Measurements from ENCODE around the gene RPP25L.

RPP25L gene

DNA sequence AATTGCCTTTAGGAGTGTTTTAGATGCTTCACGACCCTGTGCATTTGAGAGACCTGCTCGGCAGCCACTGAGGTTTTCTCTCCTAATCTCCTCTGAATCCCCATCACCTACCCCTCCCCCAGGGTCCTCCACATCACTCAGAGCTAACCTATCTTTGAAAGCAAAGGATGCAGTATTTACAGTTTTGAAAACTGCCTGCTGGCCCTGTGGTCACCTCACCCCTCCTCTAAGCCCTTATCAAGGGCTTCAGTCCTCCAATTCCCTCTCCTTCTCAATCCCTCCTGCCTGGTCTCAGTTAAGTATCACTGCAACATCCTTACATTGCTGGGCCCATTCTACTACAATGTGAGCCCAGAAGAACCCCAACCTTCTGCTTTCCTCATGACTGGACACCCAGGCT, 4.6 kb downstream of the RPP25L start:
- Histone ChIP-seq H3K9ac (ENCODE audit: low read length) (no peak overlapping the region), H3K4me1 (ENCODE audit: control insufficient read depth, insufficient read depth, low read length) (peaks cover 17% of the 10 kb centered on the region), H3K27ac (ENCODE audit: low read depth, low read length) (no peak overlapping the region), H3K27me3 (ENCODE audit: control insufficient read depth, insufficient read depth, low read length) (no peaks in the 10 kb centered on the region; the same call in 1 of the 2 replicates), H3K9me3 (ENCODE audit: control insufficient read depth, insufficient read depth, low read depth, low read length) (no peaks in the 10 kb centered on the region), H3K36me3 (ENCODE audit: control insufficient read depth, insufficient read depth, low read length) (no peaks in the 10 kb centered on the region), H3K4me3 (ENCODE audit: low read depth, low read length) (no peak overlapping the region)

GRCh38 chr9:34606905-34607304, 5.0 kb downstream of the RPP25L start:
- no peaks in the 10 kb centered on the region; the same call in 1 of the 2 replicates for H3K27me3 ChIP-seq (ENCODE audit: control insufficient read depth, insufficient read depth, low read length)
- peaks cover 19% of the 10 kb centered on the region for H3K4me1 ChIP-seq (ENCODE audit: control insufficient read depth, insufficient read depth, low read length)
- no peaks in the 10 kb centered on the region for H3K36me3 ChIP-seq (ENCODE audit: control insufficient read depth, insufficient read depth, low read length)
- H3K9me3 ChIP-seq (ENCODE audit: control insufficient read depth, insufficient read depth, low read depth, low read length), result no peaks in the 10 kb centered on the region
- H3K9ac ChIP-seq (ENCODE audit: low read length), result no peak overlapping the region
- no peak overlapping the region for H3K27ac ChIP-seq (ENCODE audit: low read depth, low read length)
- H3K4me3 ChIP-seq (ENCODE audit: low read depth, low read length), result no peak overlapping the region

DNA sequence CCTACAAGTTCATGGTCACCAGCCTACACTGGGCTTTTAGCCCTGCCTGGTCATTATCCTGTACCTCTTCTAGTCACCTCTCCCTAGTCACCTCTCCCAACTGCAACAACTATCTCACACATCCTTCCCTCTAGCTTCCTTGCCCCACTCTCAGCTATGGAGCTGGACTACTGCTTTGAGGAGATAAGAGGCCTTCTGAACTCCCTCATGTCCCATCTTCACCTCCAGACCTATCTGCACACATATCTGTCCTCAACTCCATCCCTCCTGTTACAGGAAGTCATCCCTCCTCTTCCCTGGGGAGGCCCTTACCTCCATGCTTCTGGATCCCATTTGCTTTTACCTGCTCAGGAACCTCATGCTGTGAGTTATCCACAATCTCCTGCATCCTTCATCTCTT, 5.7 kb downstream of the RPP25L start:
- no peak overlapping the region for H3K4me3 ChIP-seq (ENCODE audit: low read depth, low read length)

GRCh38 chr9:34603610-34604231, 8.2 kb downstream of the RPP25L start:
- Histone ChIP-seq H3K9me3 (ENCODE audit: control insufficient read depth, insufficient read depth, low read depth, low read length) (no peaks in the 10 kb centered on the region), H3K27ac (ENCODE audit: low read depth, low read length) (no peak overlapping the region), H3K4me1 (ENCODE audit: control insufficient read depth, insufficient read depth, low read length) (peaks cover 11% of the 10 kb centered on the region; the same call in 1 of the 2 replicates), H3K4me3 (ENCODE audit: low read depth, low read length) (no peak overlapping the region), H3K36me3 (ENCODE audit: control insufficient read depth, insufficient read depth, low read length) (no peaks in the 10 kb centered on the region), H3K27me3 (ENCODE audit: control insufficient read depth, insufficient read depth, low read length) (no peaks in the 10 kb centered on the region; the same call in 1 of the 2 replicates), H3K9ac (ENCODE audit: low read length) (no peak overlapping the region)

More for the DNA sequence above, 5.7 kb downstream of the RPP25L start:
- Histone ChIP-seq H3K9ac (ENCODE audit: low read length) (no peak overlapping the region), H3K9me3 (ENCODE audit: control insufficient read depth, insufficient read depth, low read depth, low read length) (no peaks in the 10 kb centered on the region), H3K36me3 (ENCODE audit: control insufficient read depth, insufficient read depth, low read length) (no peaks in the 10 kb centered on the region), H3K27ac (ENCODE audit: low read depth, low read length) (no peak overlapping the region), H3K4me1 (ENCODE audit: control insufficient read depth, insufficient read depth, low read length) (peaks cover 19% of the 10 kb centered on the region), H3K27me3 (ENCODE audit: control insufficient read depth, insufficient read depth, low read length) (no peaks in the 10 kb centered on the region; the same call in 1 of the 2 replicates)

GRCh38 chr9:34601937-34602573, 9.8 kb downstream of the RPP25L start:
- Histone ChIP-seq H3K27ac (ENCODE audit: low read depth, low read length) (no peak overlapping the region), H3K9ac (ENCODE audit: low read length) (no peak overlapping the region), H3K4me1 (ENCODE audit: control insufficient read depth, insufficient read depth, low read length) (peaks cover 11% of the 10 kb centered on the region; the same call in 1 of the 2 replicates), H3K4me3 (ENCODE audit: low read depth, low read length) (no peak overlapping the region), H3K9me3 (ENCODE audit: control insufficient read depth, insufficient read depth, low read depth, low read length) (no peaks in the 10 kb centered on the region), H3K36me3 (ENCODE audit: control insufficient read depth, insufficient read depth, low read length) (no peaks in the 10 kb centered on the region), H3K27me3 (ENCODE audit: control insufficient read depth, insufficient read depth, low read length) (no peaks in the 10 kb centered on the region; the same call in 1 of the 2 replicates)

GRCh38 chr9:34600908-34601307, 11.0 kb downstream of the RPP25L start:
- Histone ChIP-seq H3K27me3 (ENCODE audit: control insufficient read depth, insufficient read depth, low read length) (no peaks in the 10 kb centered on the region; the same call in 1 of the 2 replicates), H3K36me3 (ENCODE audit: control insufficient read depth, insufficient read depth, low read length) (no peaks in the 10 kb centered on the region), H3K27ac (ENCODE audit: low read depth, low read length) (no peak overlapping the region), H3K9me3 (ENCODE audit: control insufficient read depth, insufficient read depth, low read depth, low read length) (no peaks in the 10 kb centered on the region), H3K4me1 (ENCODE audit: control insufficient read depth, insufficient read depth, low read length) (peaks cover 11% of the 10 kb centered on the region; the same call in 1 of the 2 replicates), H3K4me3 (ENCODE audit: low read depth, low read length) (no peak overlapping the region), H3K9ac (ENCODE audit: low read length) (no peak overlapping the region)

DNA sequence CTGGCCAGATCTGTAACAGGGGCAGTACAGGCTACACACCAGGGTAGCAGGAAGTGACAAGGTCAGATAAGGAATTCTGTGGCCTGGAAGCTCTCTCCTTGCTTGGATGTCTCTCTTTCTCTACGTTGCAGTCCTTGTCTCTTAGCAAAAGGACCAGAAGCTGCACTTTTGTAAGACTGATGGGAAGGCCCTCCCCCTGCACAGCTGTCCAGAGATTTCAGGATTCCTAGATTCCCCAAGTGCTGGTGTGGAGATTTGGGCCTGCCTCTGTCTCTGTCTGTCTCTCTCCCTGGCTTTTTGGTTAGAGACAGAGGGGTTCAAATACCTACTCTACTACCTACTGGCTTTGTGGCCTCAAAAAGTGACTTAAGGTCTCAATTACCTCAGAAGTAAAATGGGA, 12.4 kb downstream of the RPP25L start:
- H3K4me1 ChIP-seq (ENCODE audit: control insufficient read depth, insufficient read depth, low read length), result peaks cover 11% of the 10 kb centered on the region; the same call in 1 of the 2 replicates
- no peak overlapping the region for H3K4me3 ChIP-seq (ENCODE audit: low read depth, low read length)
- H3K9ac ChIP-seq (ENCODE audit: low read length), result no peak overlapping the region

DNA sequence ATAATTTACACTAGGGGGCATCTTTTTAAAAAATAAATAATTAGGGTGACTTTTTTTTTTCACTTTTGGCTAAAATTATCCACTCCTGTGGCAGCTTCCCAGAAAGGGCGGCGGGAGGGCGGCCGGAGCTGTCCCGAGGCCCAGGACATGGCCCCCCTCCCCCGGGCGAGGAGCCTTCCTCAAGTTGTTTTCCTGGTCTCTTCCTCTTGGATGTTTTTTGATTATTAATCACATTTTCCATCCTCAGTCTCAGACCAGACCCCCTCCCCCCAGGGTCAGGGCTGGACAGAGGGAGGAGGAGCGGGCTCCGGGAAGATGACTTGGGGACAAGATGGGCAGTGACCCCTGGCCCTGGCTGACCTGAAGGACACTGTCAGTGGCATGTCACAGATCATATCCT, 17.7 kb downstream of the RPP25L start:
- no peak overlapping the region for H3K4me3 ChIP-seq (ENCODE audit: low read depth, low read length)
- H3K4me1 ChIP-seq (ENCODE audit: control insufficient read depth, insufficient read depth, low read length), result peaks cover 26% of the 10 kb centered on the region
- peaks cover 50% of the 10 kb centered on the region for H3K27me3 ChIP-seq (ENCODE audit: control insufficient read depth, insufficient read depth, low read length)
- H3K27ac ChIP-seq (ENCODE audit: low read depth, low read length), result no peak overlapping the region
- H3K9me3 ChIP-seq (ENCODE audit: control insufficient read depth, insufficient read depth, low read depth, low read length), result no peaks in the 10 kb centered on the region
- no peak overlapping the region for H3K9ac ChIP-seq (ENCODE audit: low read length)
- no peaks in the 10 kb centered on the region for H3K36me3 ChIP-seq (ENCODE audit: control insufficient read depth, insufficient read depth, low read length)

More for the DNA sequence above, 12.4 kb downstream of the RPP25L start:
- no peaks in the 10 kb centered on the region for H3K9me3 ChIP-seq (ENCODE audit: control insufficient read depth, insufficient read depth, low read depth, low read length)
- no peak overlapping the region for H3K27ac ChIP-seq (ENCODE audit: low read depth, low read length)
- H3K27me3 ChIP-seq (ENCODE audit: control insufficient read depth, insufficient read depth, low read length), result peaks cover 2% of the 10 kb centered on the region; the same call in 1 of the 2 replicates
- no peaks in the 10 kb centered on the region for H3K36me3 ChIP-seq (ENCODE audit: control insufficient read depth, insufficient read depth, low read length)

DNA sequence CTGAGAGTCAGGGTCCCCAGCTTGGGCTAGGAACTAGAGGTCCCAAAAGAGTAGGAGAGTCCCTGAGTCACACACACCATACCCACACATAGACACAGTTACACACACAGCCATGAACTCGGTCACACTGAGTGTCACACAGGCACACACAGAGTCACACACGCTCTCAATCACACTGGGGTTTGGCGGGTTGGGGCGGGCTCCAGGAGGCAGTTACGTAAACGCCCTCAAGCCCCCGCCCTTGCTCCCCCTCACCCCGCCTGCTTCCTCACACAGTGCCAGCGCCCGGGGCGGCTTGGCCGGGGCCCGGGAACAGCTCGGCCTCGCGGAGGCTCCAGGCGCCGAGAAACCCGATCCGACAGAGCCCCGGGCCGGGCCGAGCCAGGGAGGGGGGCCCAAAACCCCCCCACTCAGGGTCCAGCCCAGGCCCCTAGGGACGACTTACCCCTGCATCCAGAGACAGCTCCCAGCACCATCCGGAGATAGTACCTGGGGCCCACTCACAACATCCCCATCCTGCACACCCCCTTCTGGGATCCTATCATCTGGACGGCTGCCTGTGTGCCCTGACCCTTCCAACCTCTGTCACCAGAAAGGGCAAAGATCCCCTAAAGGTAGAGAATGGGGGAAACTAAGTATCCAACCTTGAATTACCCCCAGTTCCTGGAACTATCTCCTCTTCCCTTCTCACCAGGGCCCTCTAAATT, 18.8 kb downstream of the RPP25L start:
- H3K9ac ChIP-seq (ENCODE audit: low read length), result no peak overlapping the region
- peaks cover 61% of the 10 kb centered on the region for H3K27me3 ChIP-seq (ENCODE audit: control insufficient read depth, insufficient read depth, low read length)
- H3K36me3 ChIP-seq (ENCODE audit: control insufficient read depth, insufficient read depth, low read length), result no peaks in the 10 kb centered on the region
- H3K27ac ChIP-seq (ENCODE audit: low read depth, low read length), result no peak overlapping the region
- no peaks in the 10 kb centered on the region for H3K9me3 ChIP-seq (ENCODE audit: control insufficient read depth, insufficient read depth, low read depth, low read length)
- peaks cover 35% of the 10 kb centered on the region for H3K4me1 ChIP-seq (ENCODE audit: control insufficient read depth, insufficient read depth, low read length)
- peak overlapping the region; percentile 38; the same call in 1 of the 2 replicates for H3K4me3 ChIP-seq (ENCODE audit: low read depth, low read length)

DNA sequence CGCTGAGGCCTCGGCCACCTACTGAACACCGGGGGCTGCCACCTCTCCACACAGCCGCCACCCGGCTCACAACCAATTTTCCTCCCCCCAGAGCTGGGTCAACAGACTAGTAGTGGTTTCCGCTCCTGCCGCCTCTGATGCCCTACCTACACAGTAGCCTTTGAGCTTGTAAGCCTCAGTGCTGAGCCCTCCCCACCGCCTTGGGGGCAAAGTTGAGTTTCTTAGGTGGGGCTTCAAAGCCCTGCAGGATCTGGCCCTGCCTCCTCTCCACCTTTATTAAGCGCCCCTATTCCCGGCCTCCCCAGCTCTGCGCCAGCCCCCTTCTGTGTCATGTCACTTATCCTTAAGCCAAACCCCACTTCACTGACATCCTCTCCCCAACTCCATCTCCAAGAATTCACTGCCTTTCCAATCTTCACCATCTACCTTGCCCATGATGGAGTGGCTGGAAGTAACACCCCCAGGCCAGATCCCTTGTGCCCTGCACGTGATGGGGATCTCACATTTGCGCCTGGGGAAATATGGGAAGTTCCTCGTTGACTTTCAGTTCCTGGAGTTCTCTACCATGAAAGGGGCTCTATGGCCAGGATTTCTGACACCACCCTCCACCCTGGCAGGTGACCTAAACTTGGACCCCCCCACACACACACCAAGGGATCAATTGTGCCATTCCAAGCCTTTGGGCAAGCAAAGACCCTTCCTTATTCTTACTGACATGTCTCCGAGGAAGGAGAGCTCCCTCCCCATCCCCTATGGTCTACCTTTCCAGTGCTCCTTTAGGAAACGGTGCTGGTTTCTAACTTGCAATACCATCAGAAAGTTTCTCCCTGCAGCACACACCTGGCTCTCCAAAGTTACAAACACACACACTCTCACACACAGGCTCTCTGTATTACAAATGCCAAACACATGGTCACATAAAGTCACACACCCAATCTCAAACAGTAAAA, 19.7 kb downstream of the RPP25L start:
- peaks cover 70% of the 10 kb centered on the region for H3K27me3 ChIP-seq (ENCODE audit: control insufficient read depth, insufficient read depth, low read length)

More for the DNA sequence above, 19.7 kb downstream of the RPP25L start:
- no peak overlapping the region for H3K27ac ChIP-seq (ENCODE audit: low read depth, low read length)
- no peaks in the 10 kb centered on the region for H3K9me3 ChIP-seq (ENCODE audit: control insufficient read depth, insufficient read depth, low read depth, low read length)
- peaks cover 36% of the 10 kb centered on the region for H3K4me1 ChIP-seq (ENCODE audit: control insufficient read depth, insufficient read depth, low read length)
- peak overlapping the region; percentile 38; the same call in 1 of the 2 replicates for H3K4me3 ChIP-seq (ENCODE audit: low read depth, low read length)
- no peaks in the 10 kb centered on the region for H3K36me3 ChIP-seq (ENCODE audit: control insufficient read depth, insufficient read depth, low read length)
- H3K9ac ChIP-seq (ENCODE audit: low read length), result no peak overlapping the region

All from HUES6 (cell line).